HEK293 (cell line): Measurements from ENCODE around the gene IREB2.
A peak's percentile ranks its signal among the peaks of the same experiment; 100 is the strongest.

ENCODE experiments used
- CTCF ChIA-PET: fragments of 350-600 bp; formaldehyde crosslinking; extraction: SDS; loops from one replicate; lab custom pipeline; 2021; ENCODE audit warnings: antibody characterized with exemption; lab: Yijun Ruan, JAX
- POLR2A ChIA-PET: fragments of 300-600 bp; formaldehyde crosslinking; extraction: SDS; loops from one replicate; lab custom pipeline; 2020; ENCODE audit warnings: antibody characterized with exemption, inconsistent platforms; lab: Yijun Ruan, JAX
- H3K27ac ChIP-seq: fragments of 200-500 bp; sonication (Bioruptor generic); 2 replicates; pipeline ENCODE4 v1.5.1; 2014; ENCODE audit warnings: low read depth, low read length, control low read depth, inconsistent platforms; ENCODE audit errors: extremely low read depth
- H3K36me3 ChIP-seq, 2 experiments: fragments of 200-500 bp in 1 of 2; sonication (Bioruptor generic) in 1 of 2; 1 replicate in 1 of 2; 2 replicates in 1 of 2; pipeline ENCODE4 v1.5.1; 2014 to 2017; ENCODE audit warnings: inconsistent platforms in 2 of 2, low read length in 2 of 2; ENCODE audit not compliant: control insufficient read depth in 2 of 2, insufficient read depth in 1 of 2
- H3K4me1 ChIP-seq: fragments of 200-500 bp; sonication (Bioruptor generic); 2 replicates; pipeline ENCODE4 v1.5.1; 2014; ENCODE audit warnings: mild to moderate bottlenecking, low read length, inconsistent platforms; ENCODE audit not compliant: control insufficient read depth, insufficient read depth
- H3K4me3 ChIP-seq: 2 replicates; pipeline ENCODE4 v1.5.1; 2011; ENCODE audit warnings: low read depth, mild to moderate bottlenecking, control low read depth, low read length, moderate library complexity
- H3K9me3 ChIP-seq: fragments of 200-500 bp; sonication (Bioruptor generic); 2 replicates; pipeline ENCODE4 v1.5.1; 2014; ENCODE audit warnings: low read depth, low read length, inconsistent platforms; ENCODE audit not compliant: control insufficient read depth, insufficient read depth
- KLF1 ChIP-seq: fragments of 450-650 bp; formaldehyde crosslinking; IDR thresholded peaks from 2 replicates; pipeline ENCODE4 v1.5.1; 2016; ENCODE audit warnings: missing biosample characterization, missing genetic modification characterization
- PRDM2 ChIP-seq: fragments of 450-650 bp; formaldehyde crosslinking; IDR thresholded peaks from 2 replicates; pipeline ENCODE4 v1.5.1; 2016; ENCODE audit warnings: missing biosample characterization, missing genetic modification characterization, borderline replicate concordance
- RBAK ChIP-seq: fragments of 450-650 bp; formaldehyde crosslinking; IDR thresholded peaks from 2 replicates; pipeline ENCODE4 v1.5.1; 2016; ENCODE audit warnings: missing biosample characterization, missing genetic modification characterization
- SCRT1 ChIP-seq: fragments of 450-650 bp; formaldehyde crosslinking; IDR thresholded peaks from 2 replicates; pipeline ENCODE4 v1.5.1; 2016; ENCODE audit warnings: missing biosample characterization, missing genetic modification characterization, borderline replicate concordance
- SCRT2 ChIP-seq: fragments of 450-650 bp; formaldehyde crosslinking; IDR thresholded peaks from 2 replicates; pipeline ENCODE4 v1.5.1; 2016; ENCODE audit warnings: missing biosample characterization, missing genetic modification characterization
- YY1 ChIP-seq: fragments of 450-650 bp; formaldehyde crosslinking; IDR thresholded peaks from 2 replicates; pipeline ENCODE4 v1.5.1; 2018; ENCODE audit warnings: missing biosample characterization, missing genetic modification characterization
- ZFP69B ChIP-seq: fragments of 450-650 bp; formaldehyde crosslinking; IDR thresholded peaks from 2 replicates; pipeline ENCODE4 v1.5.1; 2016; ENCODE audit warnings: missing biosample characterization, missing genetic modification characterization
- ZNF121 ChIP-seq: fragments of 450-650 bp; formaldehyde crosslinking; IDR thresholded peaks from 2 replicates; pipeline ENCODE4 v1.5.1; 2016; ENCODE audit warnings: missing biosample characterization, missing genetic modification characterization
- ZNF133 ChIP-seq: fragments of 450-650 bp; formaldehyde crosslinking; IDR thresholded peaks from 2 replicates; pipeline ENCODE4 v1.5.1; 2016; ENCODE audit warnings: missing biosample characterization, missing genetic modification characterization
- ZNF266 ChIP-seq: fragments of 450-650 bp; formaldehyde crosslinking; IDR thresholded peaks from 2 replicates; pipeline ENCODE4 v1.5.1; 2016; ENCODE audit warnings: missing biosample characterization, missing genetic modification characterization, low read depth
- ZNF292 ChIP-seq: fragments of 450-650 bp; formaldehyde crosslinking; IDR thresholded peaks from 2 replicates; pipeline ENCODE4 v1.5.1; 2016; ENCODE audit warnings: low read depth, missing biosample characterization, missing genetic modification characterization, borderline replicate concordance
- ZNF416 ChIP-seq: fragments of 450-650 bp; formaldehyde crosslinking; IDR thresholded peaks from 2 replicates; pipeline ENCODE4 v1.5.1; 2016; ENCODE audit warnings: missing biosample characterization, missing genetic modification characterization
- ZNF449 ChIP-seq: fragments of 450-650 bp; formaldehyde crosslinking; IDR thresholded peaks from 2 replicates; pipeline ENCODE4 v1.5.1; 2017; ENCODE audit warnings: missing biosample characterization, mild to moderate bottlenecking, missing genetic modification characterization, moderate library complexity
- ZNF501 ChIP-seq: fragments of 450-650 bp; formaldehyde crosslinking; IDR thresholded peaks from 2 replicates; pipeline ENCODE4 v1.5.1; 2016; ENCODE audit warnings: missing biosample characterization, missing genetic modification characterization
- ZNF548 ChIP-seq: fragments of 450-650 bp; formaldehyde crosslinking; IDR thresholded peaks from 2 replicates; pipeline ENCODE4 v1.5.1; 2016; ENCODE audit warnings: missing biosample characterization, missing genetic modification characterization
- ZNF571 ChIP-seq: fragments of 450-650 bp; formaldehyde crosslinking; IDR thresholded peaks from 2 replicates; pipeline ENCODE4 v1.5.0; 2017; ENCODE audit warnings: missing biosample characterization, missing genetic modification characterization
- ZNF623 ChIP-seq: fragments of 450-650 bp; formaldehyde crosslinking; IDR thresholded peaks from 2 replicates; pipeline ENCODE4 v1.5.1; 2016; ENCODE audit warnings: missing biosample characterization, missing genetic modification characterization
- TF ChIP-seq, protein P1 (sequence below): sonication (generic); formaldehyde crosslinking; IDR thresholded peaks from 2 replicates; pipeline ENCODE4 v1.8.1; 2022; ENCODE audit warnings: mild to moderate bottlenecking, moderate library complexity, missing genetic modification reagents
- TF ChIP-seq, protein P2 (sequence below): fragments of 450-650 bp; formaldehyde crosslinking; IDR thresholded peaks from 2 replicates; pipeline ENCODE4 v1.5.0; 2017; ENCODE audit warnings: missing biosample characterization, missing genetic modification characterization, borderline replicate concordance
- TF ChIP-seq, protein P3 (sequence below): fragments of 450-650 bp; formaldehyde crosslinking; IDR thresholded peaks from 2 replicates; pipeline ENCODE4 v1.5.1; 2016; ENCODE audit warnings: missing biosample characterization, missing genetic modification characterization

IREB2 gene

DNA sequence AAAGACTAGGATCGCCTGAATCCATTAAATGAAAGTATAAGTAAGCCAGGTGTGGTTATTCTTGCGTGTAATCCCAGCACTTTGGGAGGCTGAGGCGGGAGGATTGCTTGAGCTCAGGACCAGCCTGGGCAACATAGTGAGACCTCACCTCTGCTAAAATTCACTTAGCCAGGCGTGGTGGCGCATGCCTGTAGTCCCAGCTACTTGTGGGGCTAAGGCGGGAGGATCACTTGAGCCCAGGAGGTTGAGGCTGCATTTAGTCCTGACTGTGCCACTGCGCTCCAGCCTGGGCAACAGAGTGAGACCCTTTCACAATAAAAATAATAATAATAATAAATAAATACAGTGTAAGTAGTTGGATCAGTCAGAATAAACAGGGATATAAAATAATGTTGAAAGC lies 43.9 kb downstream of the IREB2 start:
- Histone ChIP-seq H3K27ac (no peak overlapping the region), H3K4me3 (no peak overlapping the region), H3K4me1 (no peaks in the 10 kb centered on the region), H3K9me3 (no peaks in the 10 kb centered on the region), H3K36me3 (peaks cover 87 to 88% of the 10 kb centered on the region in 2 experiments)
- TF ChIP-seq ZNF121 (tag by site-specific recombination) (peak; percentile 81), PRDM2 (tag by site-specific recombination) (no peak), ZNF292 (no peak), YY1 (tag by site-specific recombination) (no peak), RBAK (tag by site-specific recombination) (no peak)
- TF ChIP-seq, protein P1, sequence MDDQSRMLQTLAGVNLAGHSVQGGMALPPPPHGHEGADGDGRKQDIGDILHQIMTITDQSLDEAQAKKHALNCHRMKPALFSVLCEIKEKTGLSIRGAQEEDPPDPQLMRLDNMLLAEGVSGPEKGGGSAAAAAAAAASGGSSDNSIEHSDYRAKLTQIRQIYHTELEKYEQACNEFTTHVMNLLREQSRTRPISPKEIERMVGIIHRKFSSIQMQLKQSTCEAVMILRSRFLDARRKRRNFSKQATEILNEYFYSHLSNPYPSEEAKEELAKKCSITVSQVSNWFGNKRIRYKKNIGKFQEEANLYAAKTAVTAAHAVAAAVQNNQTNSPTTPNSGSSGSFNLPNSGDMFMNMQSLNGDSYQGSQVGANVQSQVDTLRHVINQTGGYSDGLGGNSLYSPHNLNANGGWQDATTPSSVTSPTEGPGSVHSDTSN (CRISPR knock-in tag) = no peak
- ChIA-PET CTCF (interaction anchor here (1.1 to 2.6 kb wide), 6 partner anchors 9 to 174 kb away, joined by 3 to 21 read pairs (median 4); no protein-coding TSS in a partner anchor), POLR2A (interaction anchor here (0.6 kb wide), 1 partner anchor 33 kb away, joined by 3 read pairs; no protein-coding TSS in a partner anchor)

DNA sequence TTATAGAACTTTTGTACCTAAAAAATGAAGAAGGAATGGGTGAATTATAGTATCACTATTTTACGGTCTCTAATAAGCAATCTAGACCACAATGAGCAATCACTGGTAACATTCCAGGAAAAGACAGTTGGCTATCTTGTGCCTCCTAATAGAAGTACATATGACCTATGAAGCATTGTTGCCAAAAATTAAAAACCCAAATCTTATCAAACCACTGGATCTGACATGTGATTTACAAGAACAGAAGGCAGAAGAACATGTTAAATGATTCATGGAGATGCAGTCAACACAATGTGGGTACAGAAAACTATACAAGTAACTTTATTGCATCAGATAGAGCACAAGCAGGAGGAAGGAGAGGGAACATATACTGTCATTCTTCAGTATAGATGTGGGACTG lies 54.9 kb downstream of the IREB2 start:
- Histone ChIP-seq H3K36me3 (peaks cover 90 to 98% of the 10 kb centered on the region in 2 experiments), H3K9me3 (no peaks in the 10 kb centered on the region), H3K4me1 (peaks cover 3% of the 10 kb centered on the region), H3K4me3 (no peak overlapping the region), H3K27ac (no peak overlapping the region)
- ChIA-PET POLR2A (no interaction called here), CTCF (no interaction called here)
- TF ChIP-seq, protein P2, sequence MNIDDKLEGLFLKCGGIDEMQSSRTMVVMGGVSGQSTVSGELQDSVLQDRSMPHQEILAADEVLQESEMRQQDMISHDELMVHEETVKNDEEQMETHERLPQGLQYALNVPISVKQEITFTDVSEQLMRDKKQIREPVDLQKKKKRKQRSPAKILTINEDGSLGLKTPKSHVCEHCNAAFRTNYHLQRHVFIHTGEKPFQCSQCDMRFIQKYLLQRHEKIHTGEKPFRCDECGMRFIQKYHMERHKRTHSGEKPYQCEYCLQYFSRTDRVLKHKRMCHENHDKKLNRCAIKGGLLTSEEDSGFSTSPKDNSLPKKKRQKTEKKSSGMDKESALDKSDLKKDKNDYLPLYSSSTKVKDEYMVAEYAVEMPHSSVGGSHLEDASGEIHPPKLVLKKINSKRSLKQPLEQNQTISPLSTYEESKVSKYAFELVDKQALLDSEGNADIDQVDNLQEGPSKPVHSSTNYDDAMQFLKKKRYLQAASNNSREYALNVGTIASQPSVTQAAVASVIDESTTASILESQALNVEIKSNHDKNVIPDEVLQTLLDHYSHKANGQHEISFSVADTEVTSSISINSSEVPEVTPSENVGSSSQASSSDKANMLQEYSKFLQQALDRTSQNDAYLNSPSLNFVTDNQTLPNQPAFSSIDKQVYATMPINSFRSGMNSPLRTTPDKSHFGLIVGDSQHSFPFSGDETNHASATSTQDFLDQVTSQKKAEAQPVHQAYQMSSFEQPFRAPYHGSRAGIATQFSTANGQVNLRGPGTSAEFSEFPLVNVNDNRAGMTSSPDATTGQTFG (tag by site-specific recombination) = no peak
- no peak for TF ChIP-seq SCRT1
- no peak for TF ChIP-seq ZNF623 (tag by site-specific recombination)
- TF ChIP-seq ZNF501 (tag by site-specific recombination) = no peak
- TF ChIP-seq, protein P3, sequence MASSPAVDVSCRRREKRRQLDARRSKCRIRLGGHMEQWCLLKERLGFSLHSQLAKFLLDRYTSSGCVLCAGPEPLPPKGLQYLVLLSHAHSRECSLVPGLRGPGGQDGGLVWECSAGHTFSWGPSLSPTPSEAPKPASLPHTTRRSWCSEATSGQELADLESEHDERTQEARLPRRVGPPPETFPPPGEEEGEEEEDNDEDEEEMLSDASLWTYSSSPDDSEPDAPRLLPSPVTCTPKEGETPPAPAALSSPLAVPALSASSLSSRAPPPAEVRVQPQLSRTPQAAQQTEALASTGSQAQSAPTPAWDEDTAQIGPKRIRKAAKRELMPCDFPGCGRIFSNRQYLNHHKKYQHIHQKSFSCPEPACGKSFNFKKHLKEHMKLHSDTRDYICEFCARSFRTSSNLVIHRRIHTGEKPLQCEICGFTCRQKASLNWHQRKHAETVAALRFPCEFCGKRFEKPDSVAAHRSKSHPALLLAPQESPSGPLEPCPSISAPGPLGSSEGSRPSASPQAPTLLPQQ = no peak
- no peak for TF ChIP-seq ZNF571 (tag by site-specific recombination)
- TF ChIP-seq ZNF548 (tag by site-specific recombination) = no peak
- TF ChIP-seq KLF1 (tag by site-specific recombination) = no peak
- no peak for TF ChIP-seq ZNF133 (tag by site-specific recombination)
- TF ChIP-seq ZFP69B (tag by site-specific recombination) = no peak
- TF ChIP-seq ZNF449 (tag by site-specific recombination) = no peak
- TF ChIP-seq ZNF416 (tag by site-specific recombination) = no peak
- no peak for TF ChIP-seq SCRT2 (tag by site-specific recombination)
- no peak for TF ChIP-seq ZNF266 (tag by site-specific recombination)
- TF ChIP-seq, protein P1 (CRISPR knock-in tag) = no peak
